Tibial artery (tissue), 4 donors: ENCODE measurements around the gene CCR2.

Source experiments
- DNase-seq, 2 donors: peaks; one replicate each; pipeline ENCODE4 v3.0.0-alpha.2; 2019
- H3K27ac ChIP-seq, 2 donors: fragments of 200-600 bp; sonication (generic) in 1 of 2; 1 replicate in 1 of 2; 2 replicates in 1 of 2; pipeline ENCODE4 v1.5.1; 2018 to 2019; ENCODE audit warnings: mild to moderate bottlenecking in 1 of 2
- H3K27me3 ChIP-seq, 2 donors: fragments of 200-600 bp; sonication (generic) in 1 of 2; one replicate each; pipeline versions ENCODE4 v1.5.1 to v1.6.0; 2016 to 2019
- H3K36me3 ChIP-seq, 3 donors: fragments of 200-600 bp; sonication (generic) in 2 of 3; one replicate each; pipeline ENCODE4 v1.5.1; 2016 to 2019; ENCODE audit warnings: mild to moderate bottlenecking in 2 of 3
- H3K4me1 ChIP-seq, 4 donors: fragments of 200-600 bp; sonication (generic) in 2 of 4; 1 replicate in 3 of 4; 2 replicates in 1 of 4; pipeline ENCODE4 v1.5.1; 2016 to 2019
- H3K4me3 ChIP-seq, 2 donors: fragments of 200-600 bp; sonication (generic) in 1 of 2; 1 replicate in 1 of 2; 2 replicates in 1 of 2; pipeline ENCODE4 v1.5.1; 2018 to 2019; ENCODE audit warnings: mild to moderate bottlenecking in 2 of 2
- H3K9me3 ChIP-seq, 3 donors: fragments of 200-600 bp; sonication (generic) in 1 of 3; one replicate each; pipeline ENCODE4 v1.5.1; 2016 to 2019
- intact Hi-C: fragments of 100-400 bp; cut with DNase I; formaldehyde crosslinking; loops from one replicate; pipeline ENCODE4 v1.15.0; 2023; ENCODE audit warnings: low total_unique reads
- TF ChIP-seq, protein P1 (sequence below), 2 experiments: fragments of 200-600 bp in 1 of 2; fragments of 450-650 bp in 1 of 2; IDR thresholded peaks; one replicate each; pipeline ENCODE4 v1.5.1; 2017 to 2019; ENCODE audit warnings: antibody characterized with exemption in 2 of 2, mild to moderate bottlenecking in 1 of 2, moderate library complexity in 1 of 2

The CCR2 gene

DNA sequence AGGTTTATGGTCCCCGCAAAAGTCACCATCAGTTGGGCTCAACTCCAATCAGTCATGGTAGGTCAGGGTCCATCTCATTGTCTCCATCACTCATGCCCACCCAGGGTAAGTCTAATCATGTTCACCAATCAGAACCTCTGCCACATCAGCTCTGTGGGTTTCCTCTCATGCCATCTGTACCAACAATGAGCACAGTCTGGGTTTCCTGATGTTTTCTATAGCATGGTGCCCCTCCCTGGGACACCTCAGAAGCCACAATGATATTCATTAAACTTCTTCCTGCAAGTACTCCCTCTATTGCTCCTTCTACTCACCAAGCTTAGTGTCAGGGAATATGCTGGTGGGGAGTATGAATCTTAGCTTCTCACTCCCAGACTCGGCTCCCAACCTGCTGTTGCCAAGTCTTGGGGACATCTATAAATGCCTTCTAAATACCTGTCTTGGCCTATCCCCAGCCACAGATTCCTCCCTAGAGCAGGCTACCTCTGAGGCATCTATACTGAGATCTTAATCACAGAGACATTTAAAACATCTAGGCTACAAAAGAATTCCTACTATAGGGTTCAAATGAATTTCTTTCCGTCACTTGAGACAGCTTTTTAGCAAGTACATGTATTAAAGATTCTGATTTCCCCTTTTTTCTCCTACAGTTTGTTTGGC, 5.0 kb upstream of the CCR2 start:
- no peaks in the 10 kb centered on the region for H3K36me3 ChIP-seq
- peaks cover 0 to 9% of the 10 kb centered on the region in 2 donors for H3K27me3 ChIP-seq
- no peaks in the 10 kb centered on the region for H3K9me3 ChIP-seq
- TF ChIP-seq, protein P1, sequence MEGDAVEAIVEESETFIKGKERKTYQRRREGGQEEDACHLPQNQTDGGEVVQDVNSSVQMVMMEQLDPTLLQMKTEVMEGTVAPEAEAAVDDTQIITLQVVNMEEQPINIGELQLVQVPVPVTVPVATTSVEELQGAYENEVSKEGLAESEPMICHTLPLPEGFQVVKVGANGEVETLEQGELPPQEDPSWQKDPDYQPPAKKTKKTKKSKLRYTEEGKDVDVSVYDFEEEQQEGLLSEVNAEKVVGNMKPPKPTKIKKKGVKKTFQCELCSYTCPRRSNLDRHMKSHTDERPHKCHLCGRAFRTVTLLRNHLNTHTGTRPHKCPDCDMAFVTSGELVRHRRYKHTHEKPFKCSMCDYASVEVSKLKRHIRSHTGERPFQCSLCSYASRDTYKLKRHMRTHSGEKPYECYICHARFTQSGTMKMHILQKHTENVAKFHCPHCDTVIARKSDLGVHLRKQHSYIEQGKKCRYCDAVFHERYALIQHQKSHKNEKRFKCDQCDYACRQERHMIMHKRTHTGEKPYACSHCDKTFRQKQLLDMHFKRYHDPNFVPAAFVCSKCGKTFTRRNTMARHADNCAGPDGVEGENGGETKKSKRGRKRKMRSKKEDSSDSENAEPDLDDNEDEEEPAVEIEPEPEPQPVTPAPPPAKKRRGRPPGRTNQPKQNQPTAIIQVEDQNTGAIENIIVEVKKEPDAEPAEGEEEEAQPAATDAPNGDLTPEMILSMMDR (IDR thresholded peaks at IDR 0.05), result no peak
- DNase-seq, result no peak
- H3K4me1 ChIP-seq, result no peaks in the 10 kb centered on the region
- no peak overlapping the region for H3K27ac ChIP-seq
- H3K4me3 ChIP-seq, result no peak overlapping the region
- intact Hi-C loops, result no loop called here

DNA sequence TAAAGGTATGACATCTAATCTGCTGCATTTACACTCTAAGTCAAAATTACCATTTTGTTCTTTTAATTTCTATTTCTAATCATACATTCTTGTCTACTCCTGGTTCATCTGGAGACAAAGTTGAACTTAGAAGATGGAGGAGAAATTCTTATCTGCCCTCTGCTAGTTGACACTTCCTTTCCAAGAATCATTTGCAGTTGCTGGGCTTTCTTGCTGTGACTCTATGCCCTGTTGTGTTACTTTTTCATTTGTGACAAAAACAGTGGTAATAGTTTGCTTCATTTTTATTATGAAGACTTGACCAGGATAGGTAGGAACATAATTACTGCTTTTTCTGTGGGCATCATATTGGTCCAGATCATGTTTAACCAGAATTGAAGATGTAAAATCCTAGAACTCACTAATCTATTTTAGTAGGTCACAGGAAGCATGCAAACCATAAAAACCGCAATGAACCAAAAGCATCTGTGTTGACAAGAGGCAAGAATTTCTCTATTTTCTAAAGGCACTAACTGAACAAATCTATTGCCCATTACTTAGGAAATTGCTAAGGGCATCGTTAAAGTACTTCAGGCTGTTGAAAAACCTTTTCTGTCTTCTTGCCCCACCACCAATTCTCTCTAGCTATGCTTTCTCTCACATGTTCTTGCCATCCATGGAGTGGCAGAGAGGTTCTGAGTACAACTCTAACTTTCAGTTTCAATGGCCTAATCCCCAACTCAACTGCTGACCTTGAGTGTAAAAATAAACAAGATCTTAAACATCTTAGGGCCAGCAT, 4.2 kb upstream of the CCR2 start:
- no peak overlapping the region for H3K4me3 ChIP-seq
- intact Hi-C loops, result no loop called here
- DNase-seq, result no peak
- H3K27ac ChIP-seq, result no peak overlapping the region
- H3K36me3 ChIP-seq, result no peaks in the 10 kb centered on the region
- TF ChIP-seq, protein P1 (IDR thresholded peaks at IDR 0.05), result no peak
- H3K4me1 ChIP-seq, result no peaks in the 10 kb centered on the region
- peaks cover 0 to 9% of the 10 kb centered on the region in 2 donors for H3K27me3 ChIP-seq
- H3K9me3 ChIP-seq, result no peaks in the 10 kb centered on the region

DNA sequence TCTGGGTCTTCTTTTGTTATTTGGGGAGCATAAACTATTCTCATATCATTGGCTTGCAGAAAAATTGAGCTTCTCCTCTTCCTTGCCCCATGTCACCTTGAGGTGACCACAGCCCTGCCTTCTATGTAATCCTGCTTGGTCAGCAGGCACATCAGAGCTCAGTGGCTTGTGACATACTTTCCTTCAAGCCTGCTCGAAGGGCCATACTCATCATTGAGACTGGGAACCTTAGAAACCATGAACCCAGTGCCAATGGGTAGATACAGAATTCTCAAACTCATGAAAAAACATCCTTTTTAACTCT, 3.7 kb upstream of the CCR2 start:
- H3K36me3 ChIP-seq, result no peaks in the 10 kb centered on the region
- no peaks in the 10 kb centered on the region for H3K4me1 ChIP-seq
- DNase-seq, result no peak
- H3K9me3 ChIP-seq, result no peaks in the 10 kb centered on the region
- H3K4me3 ChIP-seq, result no peak overlapping the region
- intact Hi-C loops, result no loop called here
- H3K27me3 ChIP-seq, result peaks cover 0 to 9% of the 10 kb centered on the region in 2 donors
- TF ChIP-seq, protein P1 (IDR thresholded peaks at IDR 0.05), result no peak
- H3K27ac ChIP-seq, result no peak overlapping the region

DNA sequence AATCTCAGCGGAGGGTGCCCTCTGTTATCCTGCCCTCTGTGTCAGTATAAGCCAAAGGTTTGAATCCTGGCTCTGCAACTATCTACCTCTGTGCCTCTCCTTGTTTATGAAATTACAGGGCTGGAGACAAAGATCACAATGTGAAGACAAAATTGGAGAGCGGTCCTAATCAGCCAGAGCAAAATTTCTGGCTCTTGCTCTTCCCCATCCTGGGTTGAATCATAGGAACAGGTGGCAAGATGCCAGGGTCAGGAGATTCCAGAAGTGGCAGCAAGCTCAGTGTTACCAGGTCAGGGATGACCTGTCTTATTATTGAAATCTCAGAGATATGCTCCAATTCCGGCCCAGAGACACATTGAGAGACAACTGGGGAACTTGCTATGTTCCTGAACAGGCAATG, 2.3 kb upstream of the CCR2 start:
- Histone ChIP-seq H3K36me3 (no peaks in the 10 kb centered on the region), H3K4me1 (no peaks in the 10 kb centered on the region), H3K27ac (no peak overlapping the region), H3K4me3 (no peak overlapping the region), H3K9me3 (no peaks in the 10 kb centered on the region), H3K27me3 (peaks cover 0 to 9% of the 10 kb centered on the region in 2 donors)
- intact Hi-C loops, result no loop called here
- TF ChIP-seq, protein P1 (IDR thresholded peaks at IDR 0.05), result no peak
- no peak for DNase-seq

DNA sequence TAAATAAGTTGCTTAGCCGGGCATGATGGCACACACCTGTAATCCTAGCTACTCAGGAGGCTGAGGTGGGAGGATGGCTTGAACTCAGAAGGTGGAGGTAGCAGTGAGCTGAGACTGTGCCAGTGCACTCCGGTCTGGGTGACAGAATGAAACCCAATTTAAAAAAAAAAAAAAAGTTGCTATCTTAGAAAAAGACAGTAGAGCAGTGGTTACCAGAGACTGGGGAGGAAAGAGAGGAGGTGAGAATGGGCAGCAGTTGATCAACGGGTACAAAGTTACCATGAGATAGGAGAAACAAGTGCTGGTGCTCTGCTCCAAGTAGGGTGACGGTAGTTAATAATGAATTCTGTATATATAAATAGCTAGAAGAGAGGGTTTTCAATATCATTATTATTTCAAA, 821 bp upstream of the CCR2 start:
- H3K4me1 ChIP-seq, result no peaks in the 10 kb centered on the region
- no peak overlapping the region for H3K4me3 ChIP-seq
- H3K27me3 ChIP-seq, result peaks cover 0 to 9% of the 10 kb centered on the region in 2 donors
- no peaks in the 10 kb centered on the region for H3K36me3 ChIP-seq
- TF ChIP-seq, protein P1 (IDR thresholded peaks at IDR 0.05), result no peak
- H3K27ac ChIP-seq, result no peak overlapping the region
- DNase-seq, result no peak
- no peaks in the 10 kb centered on the region for H3K9me3 ChIP-seq
- intact Hi-C loops, result no loop called here
